NCI-H748 treated with DMSO at 0.1 percent for 48 hours (cell line): ENCODE data around the gene KNDC1.
"Not testable (repeated sequence)": the region's sequence is repeated elsewhere in the genome, so short reads cannot be mapped to it uniquely, and the experiment has no call there.

ENCODE experiments used
- DNase-seq: peaks from one replicate; lab custom pipeline; 2025; lab: John Stamatoyannopoulos, UW

The KNDC1 gene

DNA sequence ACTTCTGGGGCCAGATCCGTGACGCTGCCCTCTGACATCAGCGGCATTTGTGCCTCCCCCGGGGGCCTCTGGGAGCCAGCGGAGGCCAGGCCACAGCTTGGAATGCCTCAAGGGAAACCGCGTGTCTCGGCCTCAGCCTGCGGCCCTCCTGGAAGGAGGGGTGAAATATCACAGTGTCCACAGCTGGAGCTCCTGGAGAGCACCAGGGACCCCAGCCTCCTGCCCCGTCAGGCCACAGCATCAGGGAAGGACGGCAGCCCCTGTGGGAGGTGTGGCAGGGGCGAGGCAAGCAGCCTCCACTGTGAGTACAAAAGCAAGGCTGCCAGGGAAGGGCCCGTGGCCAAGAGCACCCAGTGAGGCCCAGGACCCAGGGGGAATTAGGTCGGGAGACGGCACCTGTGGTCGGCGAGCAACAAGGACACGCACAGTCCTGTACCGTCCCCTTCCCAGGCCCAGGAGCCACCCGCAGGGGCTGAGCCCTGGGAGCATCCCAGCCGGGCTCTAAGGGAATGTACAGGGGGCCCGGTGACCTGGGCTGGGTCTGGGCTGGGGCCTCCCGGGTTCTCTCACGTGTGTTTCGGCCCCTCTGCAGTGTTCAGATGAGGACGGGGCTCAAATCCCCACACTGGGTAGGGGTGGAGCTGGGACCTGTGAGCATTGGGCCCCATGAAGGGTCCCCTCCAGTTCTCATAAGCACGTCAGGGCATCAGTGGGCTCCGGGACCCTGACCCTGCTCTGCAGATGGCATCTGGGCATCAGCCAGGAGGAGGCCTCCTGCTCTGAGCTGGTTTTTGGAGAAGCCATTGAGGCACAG, 18.7 kb upstream of the KNDC1 start:
- no peak for DNase-seq

DNA sequence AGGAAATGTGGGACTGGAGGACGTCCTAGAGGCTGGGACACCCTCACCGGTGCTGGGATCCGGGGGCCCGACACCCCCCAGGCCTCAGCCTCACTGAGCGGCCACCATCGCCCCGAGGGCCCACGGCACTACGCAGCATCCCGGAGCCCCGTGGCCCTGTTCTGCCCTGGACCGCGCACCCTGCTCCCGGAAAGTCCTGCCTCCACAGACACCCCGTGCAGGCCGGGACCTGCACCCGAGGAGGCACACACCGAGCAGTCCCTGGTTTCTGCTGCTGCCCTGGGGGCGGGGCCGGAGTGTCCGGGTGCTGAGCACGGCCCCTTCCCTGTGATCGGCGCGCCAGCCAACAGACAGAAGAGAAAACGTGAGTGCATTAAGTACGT, 18.1 kb upstream of the KNDC1 start:
- no peak for DNase-seq

DNA sequence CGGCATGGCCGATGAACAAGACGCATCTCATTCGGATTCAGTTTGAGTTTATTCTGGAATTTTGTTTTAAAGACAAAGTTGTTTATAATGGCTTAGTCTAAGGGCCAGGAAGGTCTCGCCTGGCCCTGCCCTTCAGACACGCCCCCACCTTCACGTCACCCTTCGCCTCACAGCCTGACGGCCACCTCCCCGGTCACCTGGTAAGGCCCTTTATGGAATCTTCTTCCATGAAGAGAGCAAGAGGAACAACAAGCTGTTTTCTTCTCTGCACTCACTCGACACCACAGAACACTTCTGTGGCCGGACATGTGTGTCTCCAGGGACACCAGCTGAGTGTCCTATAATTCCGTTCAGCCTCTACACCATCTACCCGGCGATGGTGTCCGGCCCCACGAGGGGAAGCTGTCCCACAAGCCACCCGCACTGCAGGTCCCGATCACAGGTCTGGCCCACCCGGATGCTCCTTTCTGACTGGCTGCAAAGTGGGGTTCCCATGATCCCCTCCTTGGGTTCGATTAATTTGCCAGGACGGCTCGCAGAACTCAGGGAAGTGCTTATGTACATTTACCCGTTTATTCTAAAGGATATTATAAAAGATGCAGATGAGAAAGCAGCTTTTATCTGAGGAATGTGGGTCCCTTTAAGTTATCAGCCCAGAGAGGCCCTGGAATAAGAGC, 17.4 kb upstream of the KNDC1 start:
- DNase-seq = no peak

DNA sequence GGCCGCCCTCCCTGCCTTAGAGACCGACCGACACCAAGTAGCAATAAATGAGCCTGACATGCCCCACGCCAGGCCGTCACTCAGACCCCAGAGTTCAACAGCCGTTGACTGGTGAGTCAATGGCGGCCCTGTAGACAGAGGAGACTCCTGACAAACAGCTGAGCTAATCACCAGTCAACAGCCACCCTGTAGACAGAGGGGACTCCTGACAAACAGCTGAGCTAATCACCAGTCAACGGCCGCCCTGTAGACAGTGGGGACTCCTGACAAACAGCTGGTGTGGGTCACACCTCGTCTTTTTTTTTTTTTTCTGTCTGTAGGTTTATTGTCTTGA, 16.9 kb upstream of the KNDC1 start:
- DNase-seq = no peak

DNA sequence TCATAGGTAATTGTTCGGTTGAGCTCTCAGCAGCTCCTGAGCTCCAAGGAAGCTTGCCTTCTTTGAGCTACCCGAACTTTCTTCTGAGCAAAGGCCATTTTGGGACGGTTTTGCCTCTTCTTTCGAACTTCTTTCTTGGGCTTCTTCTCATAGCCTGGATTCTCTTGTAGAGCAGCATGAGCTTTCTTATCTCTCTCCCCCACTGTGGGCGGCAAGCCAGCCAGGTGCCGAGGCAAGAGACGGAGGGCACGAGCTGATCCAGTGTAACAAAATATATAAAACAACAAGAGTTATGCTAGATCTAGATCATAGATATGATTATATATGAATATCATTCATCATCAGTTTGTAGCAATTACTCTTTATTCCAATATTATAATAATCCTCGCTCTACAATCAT, 16.5 kb upstream of the KNDC1 start:
- no peak for DNase-seq

DNA sequence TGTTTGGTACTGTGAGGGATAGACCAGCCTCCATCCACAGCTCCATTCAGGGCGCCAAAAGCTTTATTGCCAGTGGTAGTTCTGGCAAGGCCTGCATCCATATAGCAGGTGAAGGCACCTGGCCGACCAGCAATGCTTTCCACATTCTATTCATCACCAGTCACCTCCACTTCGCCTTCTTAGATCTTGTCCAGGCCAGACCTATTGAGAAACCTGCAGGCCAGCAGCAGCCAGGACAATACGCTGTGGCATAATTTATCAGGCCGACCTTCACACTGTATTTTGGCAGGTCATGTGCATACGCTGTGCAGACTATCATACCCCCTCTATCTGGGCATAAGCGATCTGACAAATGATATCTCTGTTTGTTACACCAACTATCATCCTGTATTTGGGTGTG, 15.2 kb upstream of the KNDC1 start:
- no peak for DNase-seq

DNA sequence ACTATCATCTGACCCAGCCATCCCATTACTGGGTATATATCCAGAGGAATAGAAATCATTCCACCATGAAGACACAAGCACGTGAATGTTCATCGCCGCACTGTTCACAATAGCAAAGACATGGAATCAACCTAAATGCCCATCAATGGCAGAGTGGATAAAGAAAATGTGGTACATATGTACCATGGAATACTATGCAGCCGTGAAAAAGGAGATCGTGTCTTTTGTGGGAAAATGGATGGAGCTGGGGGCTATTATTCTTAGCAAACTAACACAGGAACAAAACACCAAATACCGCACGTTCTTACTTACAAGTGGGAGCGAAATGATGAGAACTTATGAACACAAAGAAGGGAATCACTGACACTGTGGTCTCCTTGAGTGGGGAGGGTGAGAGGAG, 9.8 kb upstream of the KNDC1 start:
- no peak for DNase-seq

DNA sequence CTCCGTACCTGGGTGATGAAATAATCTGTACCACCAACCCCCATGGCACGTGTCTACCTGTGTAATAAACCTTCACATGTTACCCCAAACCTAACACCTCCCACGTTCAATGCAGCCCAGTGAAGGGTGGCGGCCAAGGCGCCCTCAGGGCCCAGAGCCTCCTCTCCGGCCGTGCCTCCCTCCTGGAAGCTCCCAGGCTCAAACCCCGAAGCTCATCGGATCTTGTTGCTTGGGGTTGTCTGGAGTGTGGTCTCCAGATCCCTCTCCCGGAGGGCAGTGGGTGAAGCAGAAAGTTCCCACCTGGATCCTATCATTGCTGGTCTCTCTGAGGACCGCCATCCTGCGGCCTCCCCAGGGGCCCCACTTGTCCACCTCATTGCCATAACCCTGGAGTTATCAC, 9.4 kb upstream of the KNDC1 start:
- no peak for DNase-seq

DNA sequence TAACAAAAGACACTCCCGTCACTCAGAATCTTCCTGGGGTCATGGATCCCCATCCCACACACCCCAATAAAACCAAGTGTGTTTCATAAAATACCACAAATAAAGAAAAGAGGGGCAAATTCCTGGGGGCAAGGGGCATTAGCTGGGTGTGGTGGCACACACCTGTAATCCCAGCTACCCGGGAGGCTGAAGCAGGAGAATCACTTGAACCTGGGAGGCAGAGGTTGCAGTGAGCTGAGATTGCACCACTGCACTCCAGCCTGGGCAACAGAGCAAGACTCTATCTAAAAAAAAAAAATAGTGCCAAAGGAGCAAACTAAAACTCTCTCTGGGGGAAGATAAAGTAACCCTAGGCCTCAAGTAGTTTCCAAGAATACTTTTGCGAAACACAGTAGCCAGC, 8.9 kb upstream of the KNDC1 start:
- DNase-seq = not testable (repeated sequence)

DNA sequence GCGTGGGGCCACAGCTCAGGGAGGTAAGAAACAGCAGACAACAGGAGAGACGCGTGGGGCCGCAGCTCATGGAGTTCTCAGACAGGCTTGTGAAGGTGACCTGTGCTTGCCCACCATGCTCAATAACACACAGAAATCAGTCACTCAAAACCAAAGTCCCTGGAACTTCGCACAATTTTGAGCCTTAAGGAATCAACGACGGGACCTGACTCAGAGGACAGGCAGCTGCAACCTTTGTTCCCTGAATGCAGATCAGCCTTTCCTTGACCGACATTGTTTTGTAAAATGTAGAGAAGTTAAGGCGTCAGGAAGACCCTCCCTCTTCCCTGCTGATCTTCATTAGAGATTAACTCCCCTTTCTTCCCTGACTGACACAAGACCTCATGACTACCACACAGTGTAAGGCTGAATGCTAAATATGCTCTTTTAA, 8.5 kb upstream of the KNDC1 start:
- DNase-seq = no peak

DNA sequence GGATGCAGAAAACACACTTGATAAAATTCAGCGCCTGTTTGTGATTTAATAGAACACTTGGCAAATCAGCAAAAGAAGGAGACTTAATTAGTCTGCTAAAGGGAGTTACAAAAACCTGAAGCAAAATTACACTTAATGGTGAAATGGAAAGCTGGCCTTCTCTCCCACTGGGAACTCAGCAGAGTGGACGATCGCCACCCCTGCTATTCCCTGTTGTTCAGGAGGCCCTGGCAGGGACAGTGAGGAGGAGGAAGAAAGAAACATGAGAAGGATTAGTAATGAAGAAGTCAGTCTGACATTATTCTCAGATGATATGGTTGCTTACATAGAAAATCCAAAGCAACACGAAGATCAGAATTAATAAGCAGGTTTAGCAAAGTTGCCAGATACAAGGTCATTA, 5.6 kb upstream of the KNDC1 start:
- DNase-seq = no peak

DNA sequence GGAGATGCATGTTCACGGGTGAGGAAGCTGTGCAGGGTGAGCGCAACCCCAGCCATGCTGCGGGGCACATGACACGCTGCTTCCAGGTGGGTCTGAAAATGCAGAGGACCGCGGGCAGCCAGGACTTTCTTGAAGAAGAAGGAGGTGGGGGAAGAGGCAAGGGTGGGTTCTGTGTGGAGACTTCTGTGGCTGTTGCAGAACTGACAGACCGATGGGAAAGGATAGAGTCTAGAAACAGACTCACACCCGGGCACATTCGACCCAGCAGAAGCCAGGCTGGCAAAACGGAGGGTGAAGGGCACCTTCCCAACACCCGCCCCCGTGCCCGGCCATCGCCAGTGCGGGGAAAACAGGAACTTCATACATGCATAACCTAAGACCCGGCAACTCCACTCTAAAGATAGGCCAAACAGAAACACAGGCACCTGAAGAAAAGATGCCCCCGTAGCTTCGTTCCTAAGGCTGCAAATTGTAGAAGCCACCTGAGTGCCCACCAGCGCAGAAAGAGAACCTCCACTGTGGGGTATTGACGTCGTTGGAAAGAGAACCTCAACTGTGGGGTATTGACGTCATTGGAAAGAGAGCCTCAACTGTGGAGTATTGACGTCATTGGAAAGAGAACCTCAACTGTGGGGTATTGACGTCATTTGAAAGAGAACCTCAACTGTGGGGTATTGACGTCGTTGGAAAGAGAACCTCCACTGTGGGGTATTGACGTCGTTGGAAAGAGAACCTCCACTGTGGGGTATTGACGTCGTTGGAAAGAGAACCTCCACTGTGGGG, 4.8 kb upstream of the KNDC1 start:
- no peak for DNase-seq

DNA sequence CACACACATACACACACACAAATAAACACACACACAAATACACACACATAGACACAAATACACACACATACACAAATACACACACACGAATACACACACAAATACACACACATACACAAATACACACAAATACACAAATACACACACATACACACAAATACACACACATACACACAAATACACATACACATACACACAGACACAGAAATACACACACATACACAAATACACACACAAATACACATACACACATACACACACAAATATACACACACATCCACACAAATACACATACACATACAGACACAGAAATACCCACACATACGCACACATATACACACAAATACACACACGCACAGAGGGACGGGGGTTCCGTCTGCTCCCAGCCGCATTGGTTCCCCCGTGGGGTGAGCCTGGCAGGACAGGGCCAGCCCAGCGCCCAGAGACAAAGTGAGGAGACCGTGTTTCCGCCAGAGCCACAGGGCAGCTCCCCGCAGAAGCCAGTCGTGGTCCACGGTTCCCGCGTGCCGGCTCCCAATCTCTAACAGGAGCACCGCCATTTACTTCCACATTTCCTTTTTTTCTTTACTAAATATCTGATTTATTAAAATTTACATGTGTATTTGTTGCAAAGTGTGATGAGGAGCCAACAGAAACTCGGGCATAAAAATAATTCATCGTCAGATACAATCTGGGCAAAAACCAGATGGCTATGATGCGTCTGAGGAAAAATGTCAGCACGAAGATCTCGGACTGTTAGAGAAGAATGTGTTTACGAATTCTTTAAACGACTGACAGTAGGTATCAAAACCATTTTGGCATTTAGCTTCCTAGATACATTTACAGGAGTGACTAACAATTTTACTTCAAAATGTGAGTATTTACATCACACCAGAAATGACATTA, 3.1 kb upstream of the KNDC1 start:
- no peak for DNase-seq

DNA sequence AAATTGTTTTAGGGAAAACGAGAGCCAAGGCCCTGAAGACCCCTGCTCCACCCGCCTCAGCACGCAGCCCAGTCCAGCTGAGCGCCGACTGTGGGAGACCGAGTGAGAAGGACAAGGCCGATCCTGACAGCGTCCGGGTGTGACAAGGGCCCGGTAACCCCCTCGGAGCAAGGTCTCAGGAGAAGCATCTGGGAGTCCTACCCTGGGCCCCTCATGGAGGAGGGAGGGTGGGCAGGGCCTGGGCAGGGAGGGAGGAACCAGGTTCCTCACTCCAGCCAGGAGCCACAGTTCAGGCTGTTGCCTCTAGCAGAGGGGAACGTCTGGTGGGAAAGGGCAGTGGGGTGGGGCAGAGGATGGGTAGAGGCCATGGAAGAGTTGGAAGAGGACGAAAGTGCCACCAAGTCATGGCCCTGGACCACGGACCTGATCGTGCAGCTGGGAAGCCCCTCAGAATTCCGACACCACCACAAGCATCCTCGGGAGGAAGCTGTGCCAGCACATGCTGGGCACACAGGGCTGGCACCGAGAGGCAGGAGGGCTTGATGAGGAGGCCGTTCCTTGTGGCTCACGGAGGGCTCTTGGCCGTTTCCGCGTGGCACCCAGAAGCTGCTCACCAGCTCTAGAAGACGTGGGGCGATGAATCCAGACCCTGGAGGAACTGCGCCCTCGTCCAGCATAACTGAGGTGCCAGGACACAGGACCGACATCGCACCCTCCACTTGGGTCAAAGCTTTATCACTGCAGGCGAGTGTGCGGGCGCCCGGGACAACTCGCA, 2.2 kb upstream of the KNDC1 start:
- DNase-seq = no peak

DNA sequence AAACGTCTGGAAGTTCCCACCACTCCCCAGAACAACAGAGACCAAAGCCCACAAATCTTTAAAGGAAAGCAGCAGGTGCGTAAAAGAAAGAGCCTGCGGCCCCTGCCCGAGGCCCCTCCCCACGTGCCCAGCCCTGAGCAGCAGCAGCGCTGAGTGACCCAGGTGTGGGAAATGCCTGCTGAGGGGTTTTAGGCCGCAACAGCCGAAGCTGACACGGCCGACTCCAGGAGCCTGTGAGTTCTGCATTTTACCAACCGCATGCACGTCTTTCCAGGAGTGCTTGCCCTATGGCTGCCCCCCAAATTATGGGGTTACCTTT, 1.6 kb upstream of the KNDC1 start:
- DNase-seq = no peak

DNA sequence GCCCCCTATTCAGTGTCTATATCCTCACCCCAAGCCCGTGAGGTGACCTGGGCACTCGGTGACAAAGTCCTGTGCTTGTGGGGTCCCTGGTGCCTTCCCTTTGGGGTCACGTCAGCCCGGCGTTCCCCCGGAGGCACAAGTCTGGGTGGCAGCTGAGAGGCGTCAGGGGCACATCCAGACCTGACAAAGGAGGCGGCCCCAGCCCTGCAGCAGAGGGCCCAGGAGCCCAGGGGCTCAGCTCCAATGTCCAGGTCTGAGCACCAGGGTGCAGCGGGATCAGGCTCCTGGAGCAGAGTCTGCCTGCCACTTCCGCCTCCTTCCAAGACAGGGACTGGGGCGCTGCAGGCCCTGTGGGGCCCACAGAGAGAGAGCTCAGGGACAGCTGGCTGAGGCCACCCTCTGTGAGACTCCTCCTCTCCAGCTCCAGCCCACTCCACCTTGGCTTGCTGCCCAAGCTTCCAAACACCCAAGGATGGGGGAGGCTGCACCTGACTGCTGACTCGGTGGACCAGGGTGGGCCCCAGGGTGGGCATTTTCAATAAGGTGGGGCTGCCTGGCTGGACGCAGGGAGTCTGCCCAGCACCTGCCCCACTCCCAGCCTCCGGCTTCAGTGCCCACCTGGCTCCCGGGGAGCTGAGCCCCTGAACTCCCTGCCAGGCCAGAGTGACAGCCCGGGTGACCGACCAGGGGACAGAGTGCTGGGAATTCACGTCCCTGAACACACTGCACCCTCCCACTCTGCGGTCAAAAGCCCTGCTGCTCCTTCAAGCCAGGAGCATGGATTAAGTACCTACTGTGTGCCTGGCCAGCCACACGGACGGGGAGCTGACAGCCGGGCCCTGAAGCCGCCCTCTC, 1.0 kb upstream of the KNDC1 start:
- DNase-seq = no peak

DNA sequence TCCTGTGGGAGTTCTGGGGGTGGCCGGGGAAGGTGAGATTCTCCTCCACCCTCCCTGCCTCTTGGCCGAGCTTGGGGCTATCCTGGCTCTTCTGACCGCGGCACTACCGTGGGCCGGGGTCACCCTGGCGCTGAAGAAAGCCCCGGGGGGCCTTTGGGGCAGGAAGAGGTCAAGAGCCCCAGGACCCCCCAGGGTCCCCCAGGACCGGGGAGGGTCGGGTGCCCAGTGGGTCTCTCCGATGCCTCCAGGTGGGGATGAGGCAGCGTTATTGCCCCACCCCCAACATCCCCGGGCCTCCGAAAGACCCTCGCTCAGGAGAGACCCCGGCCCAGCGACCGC, 439 bp upstream of the KNDC1 start:
- no peak for DNase-seq

DNA sequence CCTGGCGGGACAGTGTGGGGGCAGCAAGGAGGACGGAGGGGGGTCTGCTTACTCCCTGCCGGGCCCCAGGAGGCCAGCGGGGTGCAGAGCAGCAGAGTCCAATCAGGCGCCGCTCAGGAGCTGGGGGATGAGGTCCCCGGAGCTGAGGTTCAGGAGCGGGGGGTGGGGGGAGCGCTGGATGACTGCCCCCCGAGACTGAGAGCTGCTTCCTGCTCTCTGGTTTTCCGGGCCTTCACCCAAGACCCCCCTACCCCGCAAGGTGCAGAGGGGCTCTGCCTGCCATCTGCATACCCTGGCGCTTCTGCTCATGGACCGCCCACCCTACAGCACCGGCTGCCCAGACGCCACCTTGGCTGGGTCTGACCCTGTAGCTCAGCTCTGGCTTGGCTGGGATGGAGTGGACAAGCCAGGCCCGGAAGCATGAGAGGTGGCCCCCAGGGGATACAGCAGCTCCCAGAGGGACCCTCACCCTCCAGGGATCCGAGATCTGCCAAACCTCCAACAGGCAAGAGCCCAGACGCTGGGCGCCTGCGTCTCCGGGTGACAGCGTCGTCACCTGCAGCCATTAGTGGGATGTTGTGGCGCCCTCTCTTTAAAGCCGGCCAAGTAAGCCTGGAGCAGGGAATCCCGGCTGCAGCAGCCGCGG, 930 bp downstream of the KNDC1 start:
- DNase-seq = no peak

DNA sequence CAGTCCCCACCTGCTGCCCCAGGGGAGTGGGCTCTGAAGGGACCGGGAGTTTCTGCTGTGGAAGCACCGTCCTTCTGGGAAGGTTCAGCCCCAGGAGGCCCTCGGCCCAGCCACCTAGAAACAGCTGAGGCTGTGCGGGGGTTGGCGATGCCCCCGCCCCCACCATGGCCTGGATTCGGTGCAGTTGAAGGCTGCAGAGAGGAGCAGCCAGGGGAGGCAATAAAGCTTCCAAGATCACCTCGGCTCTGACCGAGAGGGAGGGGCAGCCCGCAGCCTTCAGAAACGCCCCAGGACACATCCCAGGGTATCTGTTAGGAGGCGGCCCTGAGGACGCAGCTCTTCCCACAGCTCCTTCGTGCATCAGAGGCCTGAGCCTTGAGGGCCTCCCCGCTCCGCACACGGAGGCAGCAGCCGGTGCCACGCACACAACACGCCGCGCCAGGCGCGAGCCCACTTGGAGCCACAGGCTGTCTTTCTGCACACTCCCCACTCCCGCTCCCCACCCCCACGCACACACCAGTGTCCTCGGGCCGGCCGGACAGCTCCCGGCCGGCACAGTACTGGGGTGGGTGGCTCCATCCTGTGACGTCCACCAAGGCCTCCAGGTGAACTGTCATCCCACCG, 1.6 kb downstream of the KNDC1 start:
- no peak for DNase-seq
